ENCODE measurements around the gene LRTM2. TPM values are rescaled to one million over a fixed set of nuclear protein-coding genes. Genes with fewer than 3 reads are reported as not detected.

LRTM2 gene
- total and polyA plus RNA-seq, 7 experiments from 2014 or later = 0.12 TPM; not detected in 6

- no peaks in the 10 kb centered on the region for H3K9me3 Mint-ChIP-seq
- intact Hi-C loops (cut with micrococcal nuclease) = no loop called here
- peak overlapping the region in 6 of 9 donors; percentile 38 to 78 (median 62) for H3K27ac Mint-ChIP-seq
- peaks cover 0 to 12% (median 0%) of the 10 kb centered on the region in 7 donors for H3K4me1 Mint-ChIP-seq
- H3K4me1 ChIP-seq (ENCODE audit: control insufficient read depth in 2 of 2, insufficient read depth in 2 of 2, low read length in 2 of 2) = no peaks in the 10 kb centered on the region
- H3K9me3 ChIP-seq (ENCODE audit: control insufficient read depth in 2 of 3, low read length in 3 of 3) = no peaks in the 10 kb centered on the region
- peaks cover 0 to 3% (median 0%) of the 10 kb centered on the region in 5 donors for H3K27me3 Mint-ChIP-seq
- ChIA-PET CTCF (interaction anchor here (2.2 kb wide), 1 partner anchor 130 kb away, joined by 7 read pairs; no protein-coding TSS in a partner anchor), POLR2A (no interaction called here)
- H3K27me3 ChIP-seq (ENCODE audit: control insufficient read depth in 2 of 2, insufficient read depth in 2 of 2, low read length in 2 of 2) = no peaks in the 10 kb centered on the region
- DNase-seq = no peak
- no peaks in the 10 kb centered on the region for H3K36me3 Mint-ChIP-seq
- H3K27ac ChIP-seq (ENCODE audit: low read depth, low read length) = no peak overlapping the region
- peak overlapping the region in 6 of 10 donors; percentile 15 to 66 (median 48) for H3K4me3 Mint-ChIP-seq
- H3K4me3 ChIP-seq (ENCODE audit: low read length) = no peak overlapping the region
- H3K36me3 ChIP-seq (ENCODE audit: control insufficient read depth in 2 of 3, insufficient read depth in 3 of 3, low read length in 3 of 3) = no peaks in the 10 kb centered on the region
- ATAC-seq = no peak
Measured at GRCh38 chr12:1810201-1810930, 10.0 kb upstream of the LRTM2 start.

GRCh38 chr12:1810931-1811280 is 9.5 kb upstream of the LRTM2 start:
- no peak for DNase-seq
- H3K27me3 ChIP-seq (ENCODE audit: control insufficient read depth in 2 of 2, insufficient read depth in 2 of 2, low read length in 2 of 2) = no peaks in the 10 kb centered on the region
- H3K36me3 ChIP-seq (ENCODE audit: control insufficient read depth in 2 of 3, insufficient read depth in 3 of 3, low read length in 3 of 3) = no peaks in the 10 kb centered on the region
- H3K4me1 Mint-ChIP-seq = peaks cover 0 to 12% (median 0%) of the 10 kb centered on the region in 7 donors
- H3K36me3 Mint-ChIP-seq = no peaks in the 10 kb centered on the region
- no peak overlapping the region for H3K4me3 ChIP-seq (ENCODE audit: low read length)
- no peaks in the 10 kb centered on the region for H3K9me3 Mint-ChIP-seq
- H3K4me1 ChIP-seq (ENCODE audit: control insufficient read depth in 2 of 2, insufficient read depth in 2 of 2, low read length in 2 of 2) = no peaks in the 10 kb centered on the region
- H3K27ac ChIP-seq (ENCODE audit: low read depth, low read length) = no peak overlapping the region
- H3K9me3 ChIP-seq (ENCODE audit: control insufficient read depth in 2 of 3, low read length in 3 of 3) = no peaks in the 10 kb centered on the region
- ChIA-PET CTCF (interaction anchor here (2.2 kb wide), 1 partner anchor 129 kb away, joined by 7 read pairs; no protein-coding TSS in a partner anchor), POLR2A (interaction anchor here (1.2 kb wide), 1 partner anchor 129 kb away, joined by 4 read pairs; no protein-coding TSS in a partner anchor)
- ATAC-seq = no peak
- H3K27me3 Mint-ChIP-seq = peaks cover 0 to 3% (median 0%) of the 10 kb centered on the region in 5 donors
- intact Hi-C loops (cut with micrococcal nuclease) = no loop called here
- H3K27ac Mint-ChIP-seq = peak overlapping the region in 3 of 9 donors; percentile 51 to 78 (median 72)
- H3K4me3 Mint-ChIP-seq = peak overlapping the region in 9 of 10 donors; percentile 15 to 80 (median 49)

- H3K27me3 Mint-ChIP-seq = peaks cover 0 to 3% (median 0%) of the 10 kb centered on the region in 5 donors
- ATAC-seq (peak; percentile 36), DNase-seq (no peak)
- Histone ChIP-seq H3K27ac (ENCODE audit: low read depth, low read length) (peak overlapping the region; percentile 51), H3K27me3 (ENCODE audit: control insufficient read depth in 2 of 2, insufficient read depth in 2 of 2, low read length in 2 of 2) (no peaks in the 10 kb centered on the region), H3K36me3 (ENCODE audit: control insufficient read depth in 2 of 3, insufficient read depth in 3 of 3, low read length in 3 of 3) (no peaks in the 10 kb centered on the region), H3K4me1 (ENCODE audit: control insufficient read depth in 2 of 2, insufficient read depth in 2 of 2, low read length in 2 of 2) (no peaks in the 10 kb centered on the region), H3K4me3 (ENCODE audit: low read length) (no peak overlapping the region), H3K9me3 (ENCODE audit: control insufficient read depth in 2 of 3, low read length in 3 of 3) (no peaks in the 10 kb centered on the region)
- H3K4me3 Mint-ChIP-seq = peak overlapping the region in 9 of 10 donors; percentile 45 to 80 (median 56)
- H3K27ac Mint-ChIP-seq = peak overlapping the region in 3 of 9 donors; percentile 51 to 85 (median 78)
- H3K9me3 Mint-ChIP-seq = no peaks in the 10 kb centered on the region
- intact Hi-C loops (cut with micrococcal nuclease) = no loop called here
- no peaks in the 10 kb centered on the region for H3K36me3 Mint-ChIP-seq
- CTCF ChIA-PET = interaction anchor here (2.2 kb wide), 1 partner anchor 129 kb away, joined by 7 read pairs; no protein-coding TSS in a partner anchor
- peaks cover 0 to 12% (median 0%) of the 10 kb centered on the region in 7 donors for H3K4me1 Mint-ChIP-seq
- POLR2A ChIA-PET = interaction anchor here (1.2 kb wide), 1 partner anchor 128 kb away, joined by 4 read pairs; no protein-coding TSS in a partner anchor
Measured at GRCh38 chr12:1811281-1811947, 9.0 kb upstream of the LRTM2 start.

GRCh38 chr12:1811948-1812291 is 8.4 kb upstream of the LRTM2 start:
- H3K9me3 Mint-ChIP-seq = no peaks in the 10 kb centered on the region
- H3K36me3 ChIP-seq (ENCODE audit: control insufficient read depth in 2 of 3, insufficient read depth in 3 of 3, low read length in 3 of 3) = no peaks in the 10 kb centered on the region
- H3K27me3 Mint-ChIP-seq = peaks cover 0 to 3% (median 0%) of the 10 kb centered on the region in 5 donors
- peak overlapping the region in 6 of 10 donors; percentile 45 to 80 (median 56) for H3K4me3 Mint-ChIP-seq
- peaks cover 0 to 12% (median 0%) of the 10 kb centered on the region in 7 donors for H3K4me1 Mint-ChIP-seq
- ATAC-seq (no peak), DNase-seq (no peak)
- intact Hi-C loops (cut with micrococcal nuclease) = no loop called here
- H3K36me3 Mint-ChIP-seq = no peaks in the 10 kb centered on the region
- H3K4me1 ChIP-seq (ENCODE audit: control insufficient read depth in 2 of 2, insufficient read depth in 2 of 2, low read length in 2 of 2) = no peaks in the 10 kb centered on the region
- H3K27ac ChIP-seq (ENCODE audit: low read depth, low read length) = peak overlapping the region; percentile 51
- ChIA-PET CTCF (interaction anchor here (2.2 kb wide), 1 partner anchor 128 kb away, joined by 7 read pairs; no protein-coding TSS in a partner anchor), POLR2A (interaction anchor here (0.6 to 1.2 kb wide), 2 partner anchors 128 to 162 kb away, joined by 3 to 4 read pairs; no protein-coding TSS in a partner anchor)
- H3K27ac Mint-ChIP-seq = peak overlapping the region in 3 of 9 donors; percentile 51 to 85 (median 78)
- no peaks in the 10 kb centered on the region for H3K9me3 ChIP-seq (ENCODE audit: control insufficient read depth in 2 of 3, low read length in 3 of 3)
- no peaks in the 10 kb centered on the region for H3K27me3 ChIP-seq (ENCODE audit: control insufficient read depth in 2 of 2, insufficient read depth in 2 of 2, low read length in 2 of 2)
- H3K4me3 ChIP-seq (ENCODE audit: low read length) = no peak overlapping the region

GRCh38 chr12:1812650-1813302 is 7.6 kb upstream of the LRTM2 start:
- no peak overlapping the region for H3K4me3 Mint-ChIP-seq
- ATAC-seq (peak; percentile 72), DNase-seq (no peak)
- Histone ChIP-seq H3K4me1 (ENCODE audit: control insufficient read depth in 2 of 2, insufficient read depth in 2 of 2, low read length in 2 of 2) (no peaks in the 10 kb centered on the region), H3K4me3 (ENCODE audit: low read length) (no peak overlapping the region), H3K9me3 (ENCODE audit: control insufficient read depth in 2 of 3, low read length in 3 of 3) (no peaks in the 10 kb centered on the region), H3K36me3 (ENCODE audit: control insufficient read depth in 2 of 3, insufficient read depth in 3 of 3, low read length in 3 of 3) (no peaks in the 10 kb centered on the region), H3K27me3 (ENCODE audit: control insufficient read depth in 2 of 2, insufficient read depth in 2 of 2, low read length in 2 of 2) (no peaks in the 10 kb centered on the region), H3K27ac (ENCODE audit: low read depth, low read length) (no peak overlapping the region)
- H3K9me3 Mint-ChIP-seq = peaks cover 0 to 2% (median 0%) of the 10 kb centered on the region in 11 donors
- H3K27me3 Mint-ChIP-seq = peaks cover 0 to 3% (median 0%) of the 10 kb centered on the region in 5 donors
- H3K4me1 Mint-ChIP-seq = peaks cover 0 to 12% (median 0%) of the 10 kb centered on the region in 7 donors
- intact Hi-C loops (cut with micrococcal nuclease) = no loop called here
- no peaks in the 10 kb centered on the region for H3K36me3 Mint-ChIP-seq
- CTCF ChIA-PET = interaction anchor here (1.0 kb wide), 1 partner anchor 127 kb away, joined by 3 read pairs; no protein-coding TSS in a partner anchor
- POLR2A ChIA-PET = interaction anchor here (0.6 kb wide), 1 partner anchor 163 kb away, joined by 3 read pairs; no protein-coding TSS in a partner anchor
- H3K27ac Mint-ChIP-seq = no peak overlapping the region

GRCh38 chr12:1814266-1814665 is 6.1 kb upstream of the LRTM2 start:
- H3K4me3 Mint-ChIP-seq = no peak overlapping the region
- no peaks in the 10 kb centered on the region for H3K36me3 ChIP-seq (ENCODE audit: control insufficient read depth in 2 of 3, insufficient read depth in 3 of 3, low read length in 3 of 3)
- intact Hi-C loops (cut with micrococcal nuclease) = no loop called here
- no peaks in the 10 kb centered on the region for H3K4me1 ChIP-seq (ENCODE audit: control insufficient read depth in 2 of 2, insufficient read depth in 2 of 2, low read length in 2 of 2)
- peaks cover 0 to 8% (median 4%) of the 10 kb centered on the region in 5 donors for H3K27me3 Mint-ChIP-seq
- ATAC-seq = no peak
- H3K27me3 ChIP-seq (ENCODE audit: control insufficient read depth in 2 of 2, insufficient read depth in 2 of 2, low read length in 2 of 2) = no peaks in the 10 kb centered on the region
- H3K9me3 ChIP-seq (ENCODE audit: control insufficient read depth in 2 of 3, low read length in 3 of 3) = no peaks in the 10 kb centered on the region
- no peak for DNase-seq
- POLR2A ChIA-PET = no interaction called here
- H3K4me1 Mint-ChIP-seq = peaks cover 0 to 12% (median 0%) of the 10 kb centered on the region in 7 donors
- no peak overlapping the region for H3K27ac ChIP-seq (ENCODE audit: low read depth, low read length)
- H3K4me3 ChIP-seq (ENCODE audit: low read length) = no peak overlapping the region
- no peak overlapping the region for H3K27ac Mint-ChIP-seq
- CTCF ChIA-PET = interaction anchor here (0.6 kb wide), 1 partner anchor 1267 kb away, joined by 3 read pairs; no protein-coding TSS in a partner anchor
- peaks cover 0 to 2% (median 0%) of the 10 kb centered on the region in 11 donors for H3K9me3 Mint-ChIP-seq
- H3K36me3 Mint-ChIP-seq = no peaks in the 10 kb centered on the region
